Stimulated activated CD4-positive, alpha-beta T cell treated with anti-CD3 and anti-CD28 coated beads, Interleukin-4, amount 100 ng/mL, for 4 hours (primary cell): Measurements from ENCODE around the gene ZNF684.

Experiments used
- DNase-seq, 2 experiments: peaks; one replicate each; pipeline ENCODE4 v3.0.0-alpha.2; 2020

Gene ZNF684

DNA sequence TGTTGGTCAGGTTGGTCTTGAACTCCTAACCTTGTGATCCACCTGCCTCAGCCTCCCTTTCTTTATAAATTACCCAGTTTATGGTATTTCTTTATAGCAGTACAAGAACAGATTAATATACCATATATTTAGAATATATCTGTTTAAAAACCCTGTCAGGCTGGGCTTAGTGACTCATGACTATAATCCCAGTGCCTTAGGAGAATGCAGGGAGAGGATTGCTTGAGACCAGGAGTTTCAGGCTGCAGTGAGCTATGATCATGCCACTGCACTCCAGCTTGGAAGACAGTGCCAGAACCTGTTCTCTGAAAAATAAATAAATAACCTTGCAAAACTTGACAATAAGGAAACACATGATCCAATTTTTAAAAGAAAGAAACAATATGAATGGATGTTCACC lies 43.9 kb downstream of the ZNF684 start:
- DNase-seq, result no peak

DNA sequence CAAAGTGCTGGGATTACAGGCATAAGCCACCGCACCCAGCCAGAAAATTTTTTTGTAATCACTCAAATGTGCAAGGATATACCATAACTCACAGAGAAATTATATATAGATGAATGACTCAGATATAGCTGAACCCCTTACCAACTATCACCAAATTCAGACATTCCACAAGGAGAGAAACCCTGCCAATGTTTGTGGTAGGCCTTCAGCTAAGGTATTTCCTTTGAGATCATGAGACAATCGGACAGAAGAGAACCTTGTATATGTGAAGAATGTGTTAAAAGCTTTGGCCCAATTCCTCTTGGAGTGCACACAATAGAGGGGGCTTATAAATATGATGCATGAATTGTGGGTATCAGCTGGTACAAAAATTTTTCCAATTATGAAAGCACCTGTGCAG lies 50.7 kb downstream of the ZNF684 start:
- DNase-seq, result no peak

DNA sequence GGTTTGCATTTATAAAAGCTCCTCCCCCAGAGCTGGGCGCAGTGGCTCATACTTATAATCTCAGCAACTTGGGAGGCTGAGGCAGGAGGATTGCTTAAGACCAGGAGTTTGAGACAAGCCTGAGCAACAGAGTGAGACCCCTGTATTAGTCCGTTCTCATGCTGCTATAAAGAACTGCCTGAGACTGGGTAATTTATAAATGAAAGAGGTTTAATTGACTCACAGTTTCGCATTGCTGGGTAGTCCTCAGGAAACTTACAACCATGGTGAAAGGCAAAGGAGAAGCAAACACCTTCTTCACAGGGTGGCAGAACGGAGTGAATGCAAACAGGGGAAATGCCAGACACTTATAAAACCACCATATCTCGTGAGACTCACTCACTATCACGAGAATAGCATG lies 52.5 kb downstream of the ZNF684 start:
- DNase-seq, result no peak

DNA sequence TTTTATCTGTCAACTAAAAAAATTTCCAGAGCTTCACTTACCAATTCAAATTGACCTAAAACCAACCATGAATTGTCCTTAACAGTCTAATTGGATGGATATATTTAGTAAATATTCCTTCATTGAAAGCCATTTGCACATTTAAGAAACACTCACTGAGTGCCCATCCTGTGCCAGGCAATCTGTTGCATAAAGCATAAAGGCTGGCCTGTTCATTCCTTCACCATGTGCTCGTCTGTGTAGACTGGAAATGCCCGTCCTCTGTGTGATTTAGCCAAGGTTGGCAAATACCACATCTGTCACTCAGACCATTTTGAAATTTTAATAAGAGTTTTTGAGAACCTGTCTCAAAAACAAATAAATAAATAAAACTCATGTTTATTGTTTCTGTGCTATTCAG lies 57.1 kb downstream of the ZNF684 start:
- DNase-seq, result no peak

DNA sequence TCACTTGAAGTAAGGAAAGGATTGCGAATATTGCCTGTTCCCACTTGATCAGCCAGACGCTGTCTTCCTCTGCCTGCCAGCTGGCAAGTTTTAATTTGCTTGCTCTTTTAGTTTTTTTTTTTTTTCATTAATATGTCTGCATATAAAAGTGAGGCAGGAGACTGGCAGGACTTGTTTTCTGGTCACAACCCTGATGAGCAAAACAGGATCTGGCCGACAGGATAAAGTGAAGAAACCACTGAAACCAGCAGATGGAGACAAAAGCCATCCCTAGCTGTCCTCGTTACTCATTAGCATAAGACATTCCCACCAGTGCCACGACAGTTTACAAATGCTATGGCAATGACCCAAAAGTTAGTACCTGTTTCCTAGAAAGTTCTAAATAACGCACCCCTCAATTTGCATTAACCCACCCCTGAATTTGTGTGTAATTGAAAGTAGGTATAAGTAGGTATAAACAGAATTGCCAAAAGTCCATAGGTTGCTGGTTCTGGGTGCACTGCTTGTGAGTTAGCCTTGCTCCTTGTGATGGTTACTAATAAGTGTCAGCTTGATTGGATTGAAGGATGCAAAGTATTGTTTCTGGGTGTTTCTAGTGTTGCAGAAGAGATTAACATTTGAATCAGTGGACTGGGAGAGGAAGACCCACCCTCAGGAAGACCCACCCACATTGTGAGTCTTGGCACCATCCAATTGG lies 60.8 kb downstream of the ZNF684 start:
- DNase-seq, result no peak

DNA sequence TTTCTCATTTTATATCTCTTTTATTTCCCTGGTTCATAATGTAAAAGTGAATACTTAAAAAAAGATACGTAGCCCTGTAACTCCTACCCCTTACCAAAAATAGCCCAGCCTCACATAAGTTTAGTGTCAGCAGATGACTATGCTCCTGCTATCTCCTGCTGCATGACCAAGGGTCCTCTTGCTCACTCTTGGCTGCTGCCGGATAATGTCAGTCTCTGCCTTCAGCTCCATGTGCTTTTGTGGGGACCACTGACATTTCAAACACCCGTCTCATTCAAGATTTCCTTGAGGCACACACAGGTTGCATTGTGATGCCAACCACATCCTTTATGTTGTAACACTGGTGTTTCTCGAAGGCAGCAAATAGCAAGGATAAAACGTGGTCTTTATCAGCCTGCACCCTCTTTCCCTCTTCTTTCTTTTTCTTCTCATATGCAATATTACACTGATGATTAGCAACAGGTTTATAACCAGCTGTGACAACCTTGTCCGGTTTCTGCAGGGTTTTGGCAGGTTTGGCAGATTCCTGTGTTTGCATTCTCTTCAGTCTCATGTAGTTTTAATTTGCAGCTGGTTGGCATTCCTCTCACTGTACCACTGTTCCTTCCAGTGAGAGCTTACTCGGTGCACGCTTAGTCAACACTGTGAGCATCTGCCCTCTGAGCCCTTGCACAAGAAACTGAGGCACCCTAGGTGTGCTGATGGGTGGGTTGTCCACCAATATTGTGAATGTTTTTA lies 62.2 kb downstream of the ZNF684 start:
- DNase-seq, result no peak

DNA sequence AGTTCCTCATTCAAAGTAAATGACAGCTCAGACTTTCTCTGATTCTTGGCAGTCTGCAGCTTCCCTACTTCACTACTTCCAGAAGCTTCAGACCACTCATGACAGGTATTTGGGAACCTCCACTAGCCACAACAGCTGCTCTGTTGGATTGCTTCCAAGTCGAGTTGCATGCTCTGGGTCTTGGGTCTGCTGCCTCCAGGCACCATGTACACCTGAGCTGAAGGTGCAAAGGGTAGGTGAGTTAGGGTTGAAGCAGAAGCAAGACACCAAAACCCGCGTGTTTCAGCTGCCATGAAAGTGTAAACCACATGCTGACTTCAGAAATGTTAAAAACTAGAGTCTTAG lies 62.7 kb downstream of the ZNF684 start:
- DNase-seq, result no peak

DNA sequence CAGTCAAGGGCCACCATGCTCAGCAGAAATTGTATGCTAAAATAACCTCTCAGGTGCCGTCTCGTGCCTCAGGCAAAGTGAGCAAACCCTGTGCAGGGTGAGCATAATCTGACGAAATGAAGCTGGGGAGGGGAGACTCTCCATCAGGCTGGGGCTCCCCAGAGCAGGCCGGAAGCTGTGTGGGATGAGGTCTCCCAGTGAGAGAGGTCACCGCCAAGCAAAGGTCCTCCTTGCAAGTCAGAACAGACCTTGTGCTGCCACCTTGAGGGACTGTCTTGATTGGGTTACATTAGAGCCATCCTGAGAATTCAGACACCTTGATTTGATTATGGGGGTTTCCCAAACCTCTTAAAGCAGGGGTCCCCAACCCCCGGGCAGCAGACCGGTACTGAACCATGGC lies 64.2 kb downstream of the ZNF684 start:
- DNase-seq, result no peak
